ENCODE results near the gene LUC7L2.

DNA sequence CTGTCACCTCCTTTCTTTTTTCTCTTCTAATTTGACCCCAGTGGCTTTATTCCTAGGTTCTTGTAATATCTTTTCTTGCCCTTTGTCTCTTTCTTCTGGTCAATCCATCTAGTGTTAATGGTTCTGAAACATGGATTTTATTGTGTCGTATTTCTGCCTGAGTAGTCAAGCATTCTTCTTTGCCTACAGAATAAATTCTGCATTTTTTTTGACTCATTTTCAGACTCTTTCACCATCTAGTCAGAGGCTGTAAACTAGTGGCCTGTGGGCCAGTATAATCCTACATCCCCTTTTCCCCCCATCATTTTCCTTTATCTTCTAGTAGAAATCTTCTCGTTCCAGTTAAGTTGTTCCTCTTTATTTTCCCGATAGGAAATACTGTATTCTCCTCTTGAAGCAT lies 29.4 kb downstream of the LUC7L2 start:
- no peak for TF ChIP-seq POLR2A (IDR thresholded peaks at IDR 0.05)
- TF ChIP-seq, protein P1, sequence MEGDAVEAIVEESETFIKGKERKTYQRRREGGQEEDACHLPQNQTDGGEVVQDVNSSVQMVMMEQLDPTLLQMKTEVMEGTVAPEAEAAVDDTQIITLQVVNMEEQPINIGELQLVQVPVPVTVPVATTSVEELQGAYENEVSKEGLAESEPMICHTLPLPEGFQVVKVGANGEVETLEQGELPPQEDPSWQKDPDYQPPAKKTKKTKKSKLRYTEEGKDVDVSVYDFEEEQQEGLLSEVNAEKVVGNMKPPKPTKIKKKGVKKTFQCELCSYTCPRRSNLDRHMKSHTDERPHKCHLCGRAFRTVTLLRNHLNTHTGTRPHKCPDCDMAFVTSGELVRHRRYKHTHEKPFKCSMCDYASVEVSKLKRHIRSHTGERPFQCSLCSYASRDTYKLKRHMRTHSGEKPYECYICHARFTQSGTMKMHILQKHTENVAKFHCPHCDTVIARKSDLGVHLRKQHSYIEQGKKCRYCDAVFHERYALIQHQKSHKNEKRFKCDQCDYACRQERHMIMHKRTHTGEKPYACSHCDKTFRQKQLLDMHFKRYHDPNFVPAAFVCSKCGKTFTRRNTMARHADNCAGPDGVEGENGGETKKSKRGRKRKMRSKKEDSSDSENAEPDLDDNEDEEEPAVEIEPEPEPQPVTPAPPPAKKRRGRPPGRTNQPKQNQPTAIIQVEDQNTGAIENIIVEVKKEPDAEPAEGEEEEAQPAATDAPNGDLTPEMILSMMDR (IDR thresholded peaks at IDR 0.05) = no peak
